HG03196 (cell line): ENCODE data around the gene SCRN2.

Experiments
- ATAC-seq: cut with Tn5 transposase; IDR thresholded peaks from one replicate; pipeline ENCODE4 v1.9.1; 2021; ENCODE audit not compliant: unreplicated experiment

SCRN2 gene

GRCh38 chr17:47821424-47822391 is 19.4 kb downstream of the SCRN2 start, which contains the start of gene OSBPL7:
OSBPL7 (minus strand) TSS chr17:47821794; CDS start chr17:47820278, 1,516 bp downstream.
- peak; percentile 78 for ATAC-seq

- no peak for ATAC-seq
Measured at GRCh38 chr17:47821031-47821423, 20.0 kb downstream of the SCRN2 start.

GRCh38 chr17:47820033-47820789 is 20.9 kb downstream of the SCRN2 start:
- no peak for ATAC-seq

- no peak for ATAC-seq
Measured at GRCh38 chr17:47819475-47819874, 21.6 kb downstream of the SCRN2 start.

- ATAC-seq: no peak
Measured at GRCh38 chr17:47818002-47818695, 22.9 kb downstream of the SCRN2 start.

- ATAC-seq: no peak
Measured at GRCh38 chr17:47816947-47817346, 24.1 kb downstream of the SCRN2 start.

- ATAC-seq: no peak
Measured at GRCh38 chr17:47816111-47816735, 24.9 kb downstream of the SCRN2 start.

GRCh38 chr17:47815106-47815918 is 25.8 kb downstream of the SCRN2 start:
- no peak for ATAC-seq

GRCh38 chr17:47813512-47814031 is 27.5 kb downstream of the SCRN2 start:
- ATAC-seq: no peak

GRCh38 chr17:47813077-47813476 is 28.0 kb downstream of the SCRN2 start:
- no peak for ATAC-seq

- no peak for ATAC-seq
Measured at GRCh38 chr17:47812146-47812920, 28.7 kb downstream of the SCRN2 start.

- no peak for ATAC-seq
Measured at GRCh38 chr17:47811709-47812108, 29.4 kb downstream of the SCRN2 start.

- no peak for ATAC-seq
Measured at GRCh38 chr17:47810901-47811635, 30.0 kb downstream of the SCRN2 start.

- ATAC-seq: no peak
Measured at GRCh38 chr17:47810200-47810821, 30.8 kb downstream of the SCRN2 start.

- ATAC-seq: no peak
Measured at GRCh38 chr17:47808830-47809480, 32.1 kb downstream of the SCRN2 start.

- no peak for ATAC-seq
Measured at GRCh38 chr17:47808036-47808829, 32.8 kb downstream of the SCRN2 start.
